ENCODE measurements around the gene PHACTR3.

Gene PHACTR3

DNA sequence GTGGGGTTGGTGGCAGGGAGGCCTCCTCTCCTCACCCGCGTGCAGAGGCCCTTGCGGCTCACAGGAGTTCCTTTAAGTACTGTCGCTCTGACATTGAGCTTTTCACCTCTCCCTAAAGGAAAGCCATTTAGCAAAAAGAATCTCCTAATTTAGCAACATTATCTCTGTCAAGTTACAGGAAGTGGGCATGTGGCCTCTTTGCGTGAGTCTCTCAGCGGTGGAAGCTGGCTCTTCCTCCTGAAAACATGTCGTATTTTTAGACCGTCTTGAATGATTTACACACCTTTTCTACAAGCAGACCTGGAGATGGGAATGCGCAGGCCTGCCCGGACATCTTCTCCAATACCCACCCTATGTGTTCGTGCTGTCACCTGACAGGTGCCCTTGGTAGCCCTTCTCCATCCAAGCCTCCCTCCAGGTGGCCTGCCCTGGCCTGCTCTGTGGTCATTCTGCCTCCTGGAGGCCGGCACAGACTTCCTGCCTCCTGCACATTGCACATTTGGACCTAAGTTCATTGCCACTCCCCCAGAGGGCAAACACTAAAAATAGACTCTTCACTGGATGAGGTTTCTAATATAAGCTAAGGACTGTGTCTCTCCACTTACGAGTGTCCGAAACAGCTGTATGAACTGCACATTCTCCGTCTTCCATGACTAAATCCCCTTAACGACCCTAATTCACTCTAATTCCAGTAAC is 18.5 kb upstream of the PHACTR3 start:
- H3K4me3 ChIP-seq (ENCODE audit: low read length) = no peak overlapping the region
- DNase-seq (ENCODE audit: low read depth) = no peak
- TF ChIP-seq, protein P1, sequence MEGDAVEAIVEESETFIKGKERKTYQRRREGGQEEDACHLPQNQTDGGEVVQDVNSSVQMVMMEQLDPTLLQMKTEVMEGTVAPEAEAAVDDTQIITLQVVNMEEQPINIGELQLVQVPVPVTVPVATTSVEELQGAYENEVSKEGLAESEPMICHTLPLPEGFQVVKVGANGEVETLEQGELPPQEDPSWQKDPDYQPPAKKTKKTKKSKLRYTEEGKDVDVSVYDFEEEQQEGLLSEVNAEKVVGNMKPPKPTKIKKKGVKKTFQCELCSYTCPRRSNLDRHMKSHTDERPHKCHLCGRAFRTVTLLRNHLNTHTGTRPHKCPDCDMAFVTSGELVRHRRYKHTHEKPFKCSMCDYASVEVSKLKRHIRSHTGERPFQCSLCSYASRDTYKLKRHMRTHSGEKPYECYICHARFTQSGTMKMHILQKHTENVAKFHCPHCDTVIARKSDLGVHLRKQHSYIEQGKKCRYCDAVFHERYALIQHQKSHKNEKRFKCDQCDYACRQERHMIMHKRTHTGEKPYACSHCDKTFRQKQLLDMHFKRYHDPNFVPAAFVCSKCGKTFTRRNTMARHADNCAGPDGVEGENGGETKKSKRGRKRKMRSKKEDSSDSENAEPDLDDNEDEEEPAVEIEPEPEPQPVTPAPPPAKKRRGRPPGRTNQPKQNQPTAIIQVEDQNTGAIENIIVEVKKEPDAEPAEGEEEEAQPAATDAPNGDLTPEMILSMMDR (IDR thresholded peaks at IDR 0.05; ENCODE audit: insufficient read depth, low read depth, low read length, missing control alignments) = no peak

DNA sequence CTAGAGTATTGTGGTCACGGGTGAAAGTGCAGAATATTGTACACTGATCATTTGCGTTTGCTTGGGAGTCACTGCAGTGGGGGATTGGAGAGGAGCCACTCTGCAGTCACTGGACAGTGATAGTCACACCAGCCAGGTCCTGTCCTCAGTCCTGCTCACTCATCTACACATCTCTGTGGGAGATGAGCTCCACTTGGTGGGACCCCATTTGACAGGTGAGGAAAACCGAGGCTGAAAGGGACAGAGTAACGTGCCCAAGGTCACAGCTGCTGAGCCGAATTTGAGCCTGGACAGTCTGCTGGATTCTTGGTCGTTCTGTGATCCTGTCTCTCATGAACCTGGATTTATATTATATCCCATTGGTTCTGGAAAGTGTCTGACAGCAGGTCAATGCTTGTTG is 17.7 kb upstream of the PHACTR3 start:
- TF ChIP-seq, protein P1 (IDR thresholded peaks at IDR 0.05; ENCODE audit: insufficient read depth, low read depth, low read length, missing control alignments) = no peak
- H3K4me3 ChIP-seq (ENCODE audit: low read length) = no peak overlapping the region
- DNase-seq (ENCODE audit: low read depth) = no peak

DNA sequence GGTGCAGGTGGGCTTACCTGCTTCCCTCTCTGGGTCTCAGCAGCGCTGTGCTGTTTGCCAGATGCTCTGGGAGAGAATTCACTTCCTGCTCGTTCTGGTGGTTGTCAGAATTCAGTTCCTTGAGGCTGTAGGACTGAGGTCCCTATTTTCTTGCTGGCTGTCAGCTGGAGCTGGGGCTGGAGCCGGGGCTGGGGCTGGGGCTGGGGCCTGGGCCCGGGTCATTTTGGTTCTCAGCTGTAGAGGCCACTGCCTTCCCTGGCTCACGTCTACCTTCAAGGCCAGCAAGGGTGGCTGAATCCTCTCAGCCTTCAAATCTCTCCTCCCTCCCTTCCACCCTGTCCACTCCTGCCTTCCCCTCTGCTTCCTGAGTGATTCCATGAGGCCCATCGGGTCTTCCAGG is 16.8 kb upstream of the PHACTR3 start:
- TF ChIP-seq, protein P1 (IDR thresholded peaks at IDR 0.05; ENCODE audit: insufficient read depth, low read depth, low read length, missing control alignments) = no peak
- no peak for DNase-seq (ENCODE audit: low read depth)
- no peak overlapping the region for H3K4me3 ChIP-seq (ENCODE audit: low read length)

DNA sequence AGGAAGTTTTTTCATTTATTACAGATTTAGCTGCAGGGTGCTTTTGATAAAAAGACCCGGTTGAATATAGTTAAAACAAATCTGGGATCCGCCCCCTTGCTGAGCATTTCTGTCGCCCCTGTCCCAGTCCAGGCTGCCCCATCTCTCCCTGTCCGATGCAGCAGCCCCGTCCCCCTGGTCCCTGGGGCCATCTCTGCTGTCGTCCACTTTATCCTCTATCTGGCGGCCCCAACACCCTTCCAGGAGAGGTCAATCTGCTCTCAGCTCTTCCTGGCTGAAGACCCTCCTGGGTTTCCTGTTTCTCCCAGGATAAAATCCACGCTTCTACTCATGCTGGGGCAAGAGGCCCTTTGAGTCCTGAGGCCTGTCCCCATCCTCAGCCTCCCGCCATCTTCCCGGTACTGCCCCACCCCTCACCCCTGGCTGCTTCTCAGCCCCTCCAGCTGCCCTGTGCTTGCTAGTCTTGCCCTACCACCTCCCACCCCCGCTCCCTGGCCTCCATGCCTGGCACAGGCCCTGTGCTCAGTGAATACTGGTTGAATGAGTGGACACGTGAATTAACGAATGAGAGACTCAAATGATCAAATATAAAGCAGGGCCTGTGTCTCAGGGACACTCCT is 16.0 kb upstream of the PHACTR3 start:
- DNase-seq (ENCODE audit: low read depth) = no peak
- no peak overlapping the region for H3K4me3 ChIP-seq (ENCODE audit: low read length)
- TF ChIP-seq, protein P1 (IDR thresholded peaks at IDR 0.05; ENCODE audit: insufficient read depth, low read depth, low read length, missing control alignments) = no peak

DNA sequence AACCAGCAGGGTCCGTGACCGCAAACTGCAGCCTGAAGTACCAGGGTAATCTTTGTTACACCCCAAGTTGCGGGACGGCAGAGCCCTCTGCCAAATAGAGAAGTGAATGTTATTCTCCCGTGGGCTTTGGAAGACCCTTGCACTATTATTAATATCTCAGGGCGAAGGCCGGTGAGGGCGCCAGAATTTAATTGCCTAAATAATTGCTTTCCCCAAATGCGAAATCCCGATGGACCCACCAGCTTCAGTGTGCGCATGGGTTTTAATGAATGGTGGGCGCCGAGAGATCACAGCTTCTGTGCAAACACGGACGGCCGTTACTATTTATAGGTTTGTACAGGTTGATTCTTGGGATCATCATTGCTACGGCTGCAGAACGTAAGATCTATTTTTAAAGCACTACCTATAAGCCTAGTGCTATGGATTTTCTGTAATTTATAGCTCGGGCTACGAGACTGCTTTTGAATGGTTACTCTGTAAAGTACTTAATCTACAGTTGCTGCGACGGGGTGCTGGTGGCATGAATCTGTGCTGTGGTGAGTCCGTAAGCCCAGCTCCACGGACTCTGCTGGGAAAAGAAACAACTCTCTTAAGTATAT is 15.2 kb upstream of the PHACTR3 start:
- no peak for DNase-seq (ENCODE audit: low read depth)
- TF ChIP-seq, protein P1 (IDR thresholded peaks at IDR 0.05; ENCODE audit: insufficient read depth, low read depth, low read length, missing control alignments) = no peak

DNA sequence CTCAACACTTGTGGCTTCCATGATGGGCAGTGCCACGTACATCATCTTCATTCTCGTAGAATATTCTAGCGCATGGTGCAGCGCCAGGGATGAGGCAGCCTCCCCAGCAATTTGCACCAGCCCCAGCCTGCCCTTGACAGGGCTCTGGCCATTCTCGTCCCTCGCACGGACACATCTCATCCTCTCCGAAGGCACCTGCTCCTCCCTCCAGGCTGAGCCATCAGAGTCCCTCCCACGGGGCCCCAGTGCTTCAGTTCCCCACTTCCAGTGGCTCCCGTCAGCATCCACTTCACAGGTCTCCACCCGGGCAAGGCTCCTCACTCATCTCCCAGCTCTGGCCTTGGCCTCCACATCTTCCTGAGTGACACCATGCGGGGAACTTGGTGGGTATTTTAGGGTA is 13.3 kb upstream of the PHACTR3 start:
- DNase-seq (ENCODE audit: low read depth) = no peak
- no peak overlapping the region for H3K4me3 ChIP-seq (ENCODE audit: low read length)
- TF ChIP-seq, protein P1 (IDR thresholded peaks at IDR 0.05; ENCODE audit: insufficient read depth, low read depth, low read length, missing control alignments) = no peak

More for the DNA sequence above, 15.2 kb upstream of the PHACTR3 start:
- no peak overlapping the region for H3K4me3 ChIP-seq (ENCODE audit: low read length)

Measured in epithelial cell of esophagus (primary cell).